Activated T-cell treated with anti-CD3 and anti-CD28 coated beads, Interleukin-2, amount 50 U/mL, for 4 hours (primary cell): ENCODE data around the gene TNC. TPM values are rescaled to one million over a fixed set of nuclear protein-coding genes. Genes with fewer than 3 reads are reported as not detected.

Experiments
- ATAC-seq, 2 donors: fragments of 200-7000 bp; cut with Tn5 transposase; one replicate each; pipeline ENCODE4 v1.10.0; 2021
- DNase-seq: peaks from one replicate; pipeline ENCODE4 v3.0.0-alpha.2; 2020
- H3K27me3 Mint-ChIP-seq: one replicate; pipeline ENCODE4 v1.8.0; 2021; ENCODE audit warnings: low read depth, mixed read lengths
- H3K36me3 Mint-ChIP-seq: one replicate; pipeline ENCODE4 v1.8.0; 2022; ENCODE audit warnings: mixed read lengths; ENCODE audit not compliant: insufficient read depth
- H3K4me1 Mint-ChIP-seq: one replicate; pipeline ENCODE4 v1.8.0; 2021; ENCODE audit warnings: low read depth, mixed read lengths
- H3K4me3 Mint-ChIP-seq: one replicate; pipeline ENCODE4 v1.8.0; 2021; ENCODE audit warnings: mild to moderate bottlenecking, moderate library complexity, mixed read lengths
- H3K9me3 Mint-ChIP-seq: one replicate; pipeline ENCODE4 v1.8.0; 2021; ENCODE audit warnings: mixed read lengths
- total RNA-seq, 3 donors: library from RNA; stranded (reverse); gene quantifications; one replicate each; pipeline ENCODE4 v1.2.1, GENCODE V29; 2021

TNC gene
- total RNA-seq, 3 donors from 2014 or later, result 0.29 to 1.3 (median 0.51) TPM

GRCh38 chr9:114989600-114990410 is 128.2 kb downstream of the TNC start:
- ATAC-seq (peak; percentile 87 to 88), DNase-seq (peak; percentile 45)
- peaks cover 58% of the 10 kb centered on the region for H3K4me1 Mint-ChIP-seq
- H3K27me3 Mint-ChIP-seq, result no peaks in the 10 kb centered on the region
- peak overlapping the region; percentile 58 for H3K4me3 Mint-ChIP-seq
- no peaks in the 10 kb centered on the region for H3K9me3 Mint-ChIP-seq
- H3K36me3 Mint-ChIP-seq, result no peaks in the 10 kb centered on the region

DNA sequence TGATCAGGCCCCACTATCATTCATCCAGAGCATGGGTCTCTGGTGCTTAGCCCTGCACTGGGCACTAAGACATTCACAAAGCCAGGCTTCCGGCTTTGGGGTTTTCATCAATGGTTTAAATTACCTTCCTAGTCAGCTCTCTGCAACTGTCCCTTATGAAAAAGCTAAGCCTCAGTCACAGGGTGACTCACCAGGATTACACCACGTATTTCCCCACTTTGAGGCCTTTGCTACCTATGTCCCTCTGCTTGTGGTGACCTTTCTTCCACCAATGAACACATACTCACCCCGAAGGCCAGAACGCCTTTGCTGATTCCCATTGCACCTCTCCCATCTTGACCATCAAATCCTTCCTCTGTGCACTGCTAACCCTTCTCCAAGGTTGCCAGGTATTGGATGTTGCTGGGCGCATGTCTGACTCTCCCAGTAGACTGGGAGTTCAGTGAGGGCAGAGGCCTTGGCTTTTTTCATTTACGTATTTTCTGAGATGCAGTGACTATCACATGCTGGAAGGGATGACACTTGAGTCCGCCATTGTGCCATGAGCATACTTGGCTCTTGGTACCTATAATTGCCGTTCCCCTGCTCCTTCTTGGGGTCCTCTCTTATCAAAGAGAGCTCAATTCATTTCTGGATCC is 128.9 kb downstream of the TNC start:
- H3K36me3 Mint-ChIP-seq, result no peaks in the 10 kb centered on the region
- ATAC-seq (peak; percentile 50 to 58), DNase-seq (no peak)

DNA sequence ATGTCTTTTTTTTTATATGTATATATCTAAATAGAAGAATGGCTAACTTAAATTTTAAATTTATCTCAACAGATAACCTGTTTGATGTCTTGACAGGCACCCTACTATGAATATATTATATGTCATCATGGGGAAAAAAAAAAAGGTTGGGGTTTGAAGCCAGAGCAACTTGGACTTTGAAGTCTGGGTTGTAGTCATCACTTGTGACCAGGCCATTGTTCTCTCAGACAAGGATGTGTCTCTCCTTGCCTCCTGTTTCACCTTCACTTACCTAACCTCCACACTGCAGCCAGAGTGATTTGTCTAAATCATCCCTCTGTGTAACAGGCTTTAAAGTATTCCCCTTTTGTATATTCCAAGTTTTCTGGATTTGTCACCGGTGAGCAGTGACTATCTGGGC is 130.8 kb downstream of the TNC start:
- Mint-ChIP-seq H3K27me3 (no peaks in the 10 kb centered on the region), H3K36me3 (no peaks in the 10 kb centered on the region), H3K4me3 (no peak overlapping the region), H3K9me3 (no peaks in the 10 kb centered on the region), H3K4me1 (peaks cover 41% of the 10 kb centered on the region)
- DNase-seq, result no peak
- no peak for ATAC-seq

More for the DNA sequence above, 128.9 kb downstream of the TNC start:
- H3K27me3 Mint-ChIP-seq, result no peaks in the 10 kb centered on the region
- peaks cover 52% of the 10 kb centered on the region for H3K4me1 Mint-ChIP-seq
- H3K9me3 Mint-ChIP-seq, result no peaks in the 10 kb centered on the region
- H3K4me3 Mint-ChIP-seq, result peak overlapping the region; percentile 58

- Mint-ChIP-seq H3K36me3 (no peaks in the 10 kb centered on the region), H3K4me3 (no peak overlapping the region), H3K27me3 (no peaks in the 10 kb centered on the region), H3K9me3 (no peaks in the 10 kb centered on the region), H3K4me1 (peaks cover 37% of the 10 kb centered on the region)
- no peak for DNase-seq
- ATAC-seq, result no peak
Observed at GRCh38 chr9:114985959-114986501, 131.9 kb downstream of the TNC start.

GRCh38 chr9:114981063-114981462 is 136.9 kb downstream of the TNC start:
- H3K27me3 Mint-ChIP-seq, result no peaks in the 10 kb centered on the region
- H3K4me3 Mint-ChIP-seq, result no peak overlapping the region
- DNase-seq (no peak), ATAC-seq (no peak)
- H3K4me1 Mint-ChIP-seq, result no peaks in the 10 kb centered on the region
- no peaks in the 10 kb centered on the region for H3K36me3 Mint-ChIP-seq
- H3K9me3 Mint-ChIP-seq, result no peaks in the 10 kb centered on the region

DNA sequence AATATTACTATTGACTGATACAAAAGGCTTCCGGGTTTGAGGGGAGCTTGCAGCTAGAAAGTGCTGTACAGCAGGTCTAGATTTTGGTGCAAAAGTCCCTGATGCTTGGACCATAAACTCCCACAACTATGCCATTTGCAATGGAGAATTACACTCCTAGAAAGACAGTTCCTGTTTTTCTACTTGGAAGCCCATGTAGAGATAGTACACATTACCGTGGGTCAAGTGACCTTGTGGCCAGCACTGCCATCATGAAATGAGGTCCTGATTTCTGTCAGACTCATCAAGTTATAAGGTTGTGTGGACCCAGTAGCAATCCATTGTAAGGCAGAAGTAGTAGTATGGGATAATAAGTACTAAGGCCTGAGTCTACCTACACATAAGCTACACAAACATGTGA is 144.7 kb downstream of the TNC start:
- no peaks in the 10 kb centered on the region for H3K36me3 Mint-ChIP-seq
- ATAC-seq (no peak), DNase-seq (no peak)
- H3K4me1 Mint-ChIP-seq, result peaks cover 15% of the 10 kb centered on the region
- no peak overlapping the region for H3K4me3 Mint-ChIP-seq
- H3K27me3 Mint-ChIP-seq, result no peaks in the 10 kb centered on the region
- H3K9me3 Mint-ChIP-seq, result no peaks in the 10 kb centered on the region

- H3K4me1 Mint-ChIP-seq, result peaks cover 21% of the 10 kb centered on the region
- no peaks in the 10 kb centered on the region for H3K27me3 Mint-ChIP-seq
- no peaks in the 10 kb centered on the region for H3K36me3 Mint-ChIP-seq
- H3K9me3 Mint-ChIP-seq, result no peaks in the 10 kb centered on the region
- ATAC-seq, result no peak
- H3K4me3 Mint-ChIP-seq, result no peak overlapping the region
- no peak for DNase-seq
Observed at GRCh38 chr9:114972510-114973136, 145.3 kb downstream of the TNC start.

Other genes with a start within 250 kb of the TNC start
- gene TNFSF8, start 187.6 kb downstream of the TNC start, total RNA-seq, result 100 to 1,000 TPM; 130 to 192 (median 141) TPM